H1 (cell line): ENCODE measurements around the gene MIER2. TPM values are rescaled to one million over a fixed set of nuclear protein-coding genes. Genes with fewer than 3 reads are reported as not detected.
A peak's percentile ranks its signal among the peaks of the same experiment; 100 is the strongest.

Source experiments
- CEBPB ChIP-seq: IDR thresholded peaks from 2 replicates; pipeline ENCODE4 v1.6.1; 2012; ENCODE audit warnings: low read depth, low read length
- CREB1 ChIP-seq: IDR thresholded peaks from 2 replicates; pipeline ENCODE4 v1.6.1; 2012; ENCODE audit warnings: inconsistent platforms
- HDAC6 ChIP-seq: IDR thresholded peaks from one replicate; pipeline ENCODE4 v1.7.1; 2012; ENCODE audit warnings: low read depth, mild to moderate bottlenecking, inconsistent platforms, low read length, moderate library complexity
- MAX ChIP-seq: IDR thresholded peaks from 2 replicates; pipeline ENCODE4 v1.6.1; 2012; ENCODE audit warnings: inconsistent platforms
- polyA plus RNA-seq, 7 experiments: library from polyadenylated mRNA; depleted of rRNA in 3 of 7; stranded (reverse) in 5 of 7; unstranded in 2 of 7; fragments of >200 nt in 5 of 7; fragments of 200-250 nt in 2 of 7; gene quantifications; 1 replicate in 5 of 7; 2 replicates in 1 of 7; 4 replicates in 1 of 7; pipeline versions ENCODE4 v1.2.1 to v1.2.3, GENCODE V29; 2011 to 2013; ENCODE audit warnings: missing spikeins in 2 of 7, mixed read lengths in 2 of 7
- total RNA-seq: library from RNA; stranded (reverse); fragmentation: NEBNext Ultra II Directional; extraction: Animal tissue kit (Norgen Biotek cat#: 25700); gene quantifications from 2 replicates; pipeline ENCODE4 v1.2.1, GENCODE V29; 2021

MIER2 gene
- total and polyA plus RNA-seq, 2 of the 8 experiments (the other 6 are each of a cell fraction or from before 2014, with no cell fraction given), result 30.3 to 48.3 TPM

DNA sequence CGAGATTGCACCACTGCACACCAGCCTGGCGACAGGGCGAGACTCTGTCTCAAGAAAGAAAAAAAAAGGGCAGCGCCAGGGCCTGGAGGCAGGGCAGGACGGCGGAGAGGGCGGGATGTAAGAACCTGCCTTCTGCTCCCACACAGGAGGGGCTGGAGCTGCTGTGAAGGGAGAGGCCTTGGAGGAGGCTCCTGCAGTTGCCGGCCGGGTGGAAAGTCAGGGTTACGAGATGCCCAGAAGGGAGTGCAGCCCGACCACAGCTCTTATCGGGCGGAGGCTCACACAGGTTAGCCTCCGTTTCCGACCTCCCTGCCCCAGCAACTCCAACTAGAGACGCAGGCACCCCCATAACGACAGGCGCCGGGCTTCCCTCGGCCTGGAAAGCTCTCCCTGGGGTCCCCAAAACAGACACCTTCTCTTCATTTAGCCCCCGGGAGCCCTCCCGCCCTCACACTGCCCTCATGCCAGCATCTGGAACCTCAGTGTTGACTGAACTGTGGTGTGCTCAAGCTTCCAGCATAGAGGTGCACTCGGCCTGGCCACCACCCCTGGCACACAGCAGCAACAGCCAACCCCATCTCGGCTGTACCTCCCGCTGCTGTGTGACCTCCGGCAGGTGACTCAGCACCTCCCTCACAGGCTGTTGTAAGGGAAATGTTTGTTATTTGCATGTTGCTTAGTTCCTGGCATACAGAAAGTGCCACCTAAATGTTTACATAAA is 54.8 kb downstream of the MIER2 start (continued):
- no peak for TF ChIP-seq HDAC6
- 0 out of 2 replicates have a peak, but pooled peaks have one; percentile 5 for TF ChIP-seq CREB1
- 0 out of 2 replicates have a peak, but pooled peaks have one; percentile 12 for TF ChIP-seq MAX
- no peak for TF ChIP-seq CEBPB
